GM23248 (cell line): Measurements from ENCODE around the gene ISCU.

Experiments used
- EZH2 ChIP-seq: fragments of 200-600 bp; sonication (generic); IDR thresholded peaks from 2 replicates; pipeline ENCODE4 v1.6.1; 2018; ENCODE audit warnings: antibody characterized with exemption, mild to moderate bottlenecking; ENCODE audit not compliant: insufficient read depth, poor library complexity, severe bottlenecking
- EZH2phosphoT487 ChIP-seq: fragments of 200-600 bp; sonication (generic); IDR thresholded peaks from 2 replicates; pipeline ENCODE4 v1.6.1; 2018; ENCODE audit warnings: antibody characterized with exemption, moderate library complexity, mild to moderate bottlenecking, low read depth; ENCODE audit not compliant: insufficient read depth

DNA sequence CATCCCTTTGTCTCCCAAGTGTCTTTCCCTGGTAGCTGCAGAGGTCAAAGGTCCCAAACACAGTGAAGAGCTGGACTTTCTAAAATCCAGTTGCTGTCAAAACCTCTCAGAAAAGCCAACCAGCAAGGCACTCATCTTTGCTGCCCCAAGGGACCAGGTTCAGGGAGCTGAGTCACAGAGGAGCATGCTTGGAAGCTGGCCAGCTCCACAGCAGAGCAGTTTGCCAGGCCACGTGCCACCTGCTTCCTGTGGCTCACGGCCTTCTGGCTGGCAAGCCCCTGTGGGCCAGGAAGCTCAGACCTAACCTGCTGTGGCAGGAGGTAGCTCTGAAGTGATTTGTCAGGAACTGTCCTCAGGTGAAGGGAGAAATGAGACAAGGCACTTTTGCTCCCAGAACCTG is 3.6 kb downstream of the ISCU start:
- TF ChIP-seq EZH2phosphoT487 (no peak), EZH2 (no peak)
